Activated CD4-positive, CD25-positive, alpha-beta regulatory T cell treated with anti-CD3 and anti-CD28 coated beads, Interleukin-2, amount 50 U/mL, for 16 hours (primary cell): ENCODE data around the gene CGB3.
"Not testable (repeated sequence)": the region's sequence is repeated elsewhere in the genome, so short reads cannot be mapped to it uniquely, and the experiment has no call there.

Experiments
- DNase-seq: peaks from one replicate; pipeline ENCODE4 v3.0.0-alpha.2; 2020; ENCODE audit warnings: low read depth, low spot score

Gene CGB3

GRCh38 chr19:49024233-49024632, at the start of gene CGB3:
TSS of gene CGB3 (minus strand) at chr19:49024333. CDS start at chr19:49023971, 362 bp downstream.
- not testable (repeated sequence) for DNase-seq

DNA sequence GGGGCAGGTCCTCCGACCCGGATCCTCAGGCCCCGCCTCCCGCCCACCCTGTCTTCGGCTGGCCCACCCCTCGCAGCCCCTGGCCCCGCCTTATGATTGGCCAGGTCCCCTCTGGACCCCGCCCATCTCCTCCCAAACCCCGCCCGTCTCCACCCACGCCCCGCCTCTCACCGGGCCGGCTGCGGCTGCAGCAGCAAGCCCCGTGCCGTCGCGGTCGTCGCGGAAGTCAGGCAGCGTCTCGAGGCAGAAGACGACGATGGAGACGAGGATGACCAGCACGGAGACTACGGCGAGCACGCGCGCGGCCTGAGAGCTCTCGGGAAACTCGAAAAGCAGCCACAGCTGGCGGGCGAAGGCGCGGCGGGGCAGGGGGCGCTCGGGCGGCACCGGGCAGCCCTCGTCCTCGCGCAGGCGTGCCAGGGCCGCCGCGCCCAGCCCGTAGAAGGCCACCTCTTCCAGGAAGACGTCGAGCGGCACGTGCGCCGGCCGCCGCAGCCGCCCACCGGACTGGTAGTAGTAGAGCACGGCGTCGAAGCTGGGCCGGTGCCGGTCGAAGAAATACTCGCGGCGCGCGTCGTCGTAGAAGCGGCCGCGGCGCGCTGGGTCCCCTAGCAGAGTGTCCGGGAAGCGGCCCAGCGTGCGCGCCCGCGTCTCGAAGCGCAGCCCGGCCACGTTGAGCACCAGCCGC, 47.9 kb upstream of the CGB3 start:
- DNase-seq, result no peak

GRCh38 chr19:49070416-49070815, 46.3 kb upstream of the CGB3 start:
- no peak for DNase-seq

DNA sequence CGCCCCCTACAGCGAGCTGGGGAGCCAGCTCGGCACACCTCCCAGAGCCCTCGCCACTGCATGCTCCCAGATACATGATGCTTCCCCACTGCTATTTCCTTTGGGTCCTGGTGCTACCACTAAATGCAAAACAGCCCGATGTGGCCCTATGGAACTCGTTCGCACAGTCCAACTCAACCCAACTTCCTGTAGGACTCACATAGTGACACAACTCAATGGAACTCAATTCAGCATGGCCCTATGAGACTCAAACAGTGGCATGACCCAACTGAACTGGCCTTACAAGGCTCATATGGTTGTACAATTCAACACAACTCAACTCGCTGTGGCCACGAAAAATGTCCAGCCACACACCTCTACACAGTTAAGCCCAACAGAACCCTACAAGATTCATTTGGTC, 44.9 kb upstream of the CGB3 start:
- no peak for DNase-seq

DNA sequence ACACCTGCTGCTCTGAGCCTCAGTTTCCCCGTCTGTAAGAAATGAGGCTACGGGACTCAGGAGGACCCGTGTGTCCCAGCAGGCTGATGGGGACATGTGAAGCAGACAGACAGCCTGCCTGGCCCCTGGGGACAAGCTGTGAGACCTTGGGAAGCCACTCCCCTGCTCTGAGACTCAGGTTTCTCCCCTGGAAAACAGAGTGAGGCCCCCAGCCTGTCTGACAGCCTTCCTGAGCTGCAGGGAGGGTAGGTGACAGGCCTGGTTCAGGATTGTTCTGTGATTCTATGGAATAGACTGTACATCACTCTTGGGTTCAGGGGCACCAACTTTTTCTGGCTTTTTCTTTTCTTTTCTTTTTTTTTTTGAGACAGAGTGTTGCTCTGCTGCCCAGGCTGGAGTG, 43.4 kb upstream of the CGB3 start:
- no peak for DNase-seq

DNA sequence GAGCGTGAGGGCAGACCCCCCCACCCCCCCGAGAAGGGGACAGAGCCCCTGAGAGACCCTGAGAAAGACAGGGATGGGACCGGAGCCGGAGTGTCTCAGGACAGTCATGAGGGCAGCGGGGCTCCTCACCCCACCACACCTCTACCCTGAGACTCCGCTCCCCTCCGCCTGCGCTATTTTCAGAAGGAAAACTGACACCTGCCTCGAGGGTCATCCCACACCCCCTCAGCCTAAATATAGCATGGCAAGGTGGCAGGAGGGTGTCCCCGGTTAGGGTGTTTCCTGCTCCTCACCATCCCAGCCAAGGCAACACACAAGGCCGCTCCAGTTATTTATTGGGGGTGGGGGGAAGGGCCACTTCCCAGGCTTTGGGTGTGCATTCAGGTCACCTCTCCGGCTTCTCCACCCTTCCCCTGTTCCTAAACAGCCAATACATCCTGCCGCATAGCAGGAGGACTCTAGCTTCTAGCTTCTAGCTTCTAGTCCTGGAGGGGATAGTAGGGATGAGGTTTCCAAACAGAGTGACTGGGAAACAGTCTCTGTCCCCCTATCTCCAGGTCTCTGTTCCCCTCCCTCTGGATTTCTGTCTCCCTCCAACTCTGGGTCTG, 41.9 kb upstream of the CGB3 start:
- DNase-seq, result no peak

GRCh38 chr19:49064768-49065611, 40.9 kb upstream of the CGB3 start, which contains the start of gene NTF4:
TSS of gene NTF4 (minus strand) at chr19:49064818. CDS start at chr19:49061997, 2,821 bp downstream.
- no peak for DNase-seq

- no peak for DNase-seq
Observed at GRCh38 chr19:49064029-49064629, 40.0 kb upstream of the CGB3 start.

- DNase-seq, result no peak
Observed at GRCh38 chr19:49061445-49061844, 37.3 kb upstream of the CGB3 start.

DNA sequence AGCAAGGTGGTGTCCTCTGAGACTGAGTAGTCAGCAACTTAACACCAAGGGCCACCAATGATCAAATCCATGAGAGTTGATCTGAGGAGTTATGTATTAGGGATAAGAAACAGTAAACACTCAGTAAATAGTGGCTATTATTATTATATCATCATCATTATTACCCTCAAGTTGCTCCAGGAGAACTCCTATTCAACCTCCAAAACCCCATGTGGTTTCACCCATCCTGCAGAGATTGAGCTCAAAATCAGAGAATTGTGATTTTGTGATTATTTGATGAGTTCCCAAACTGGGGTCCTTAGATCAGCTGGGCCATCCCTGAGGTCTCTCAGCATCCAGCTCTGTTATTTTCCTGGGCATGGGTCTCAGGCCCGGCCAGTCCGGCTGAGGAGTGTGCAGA, 36.9 kb upstream of the CGB3 start:
- DNase-seq, result no peak

DNA sequence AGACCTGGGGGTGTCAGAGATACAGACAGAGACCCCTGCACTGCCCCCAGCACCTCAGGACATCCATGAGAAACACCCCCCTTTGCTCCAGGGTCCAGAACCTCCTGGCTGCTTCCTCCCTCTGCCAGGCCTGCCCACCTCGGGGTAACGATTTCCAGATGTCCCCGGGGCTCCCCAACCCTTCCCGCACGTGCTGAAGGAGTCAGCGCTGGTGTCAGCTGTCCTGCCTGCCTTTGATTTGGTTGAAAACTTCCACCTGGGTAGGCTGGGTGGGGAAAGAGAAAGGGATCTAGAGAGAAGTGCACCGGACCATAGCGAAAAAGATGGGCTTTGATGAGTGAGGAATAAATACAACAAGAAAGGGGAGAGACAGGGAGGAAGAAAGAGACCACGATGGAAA, 34.9 kb upstream of the CGB3 start:
- DNase-seq, result no peak

DNA sequence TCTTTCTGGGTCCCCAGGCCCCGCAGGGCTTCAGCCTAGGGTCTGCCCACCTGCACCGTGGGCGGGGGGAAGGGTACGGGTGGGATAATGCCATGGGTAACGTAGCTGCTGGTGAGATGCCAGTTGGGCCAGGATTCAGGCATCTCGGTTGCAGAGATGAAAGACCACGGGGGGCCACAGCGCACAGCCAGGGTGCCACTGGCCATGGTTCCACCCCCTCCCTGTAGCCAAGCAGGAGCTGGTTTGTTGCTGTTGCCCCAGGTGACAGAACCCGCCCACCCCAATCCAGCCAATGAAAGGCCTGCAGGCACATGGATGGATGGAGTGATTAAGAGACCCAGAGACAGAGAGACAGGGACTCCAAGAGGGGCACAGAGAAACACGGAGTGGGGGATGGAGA, 34.4 kb upstream of the CGB3 start:
- DNase-seq, result no peak

DNA sequence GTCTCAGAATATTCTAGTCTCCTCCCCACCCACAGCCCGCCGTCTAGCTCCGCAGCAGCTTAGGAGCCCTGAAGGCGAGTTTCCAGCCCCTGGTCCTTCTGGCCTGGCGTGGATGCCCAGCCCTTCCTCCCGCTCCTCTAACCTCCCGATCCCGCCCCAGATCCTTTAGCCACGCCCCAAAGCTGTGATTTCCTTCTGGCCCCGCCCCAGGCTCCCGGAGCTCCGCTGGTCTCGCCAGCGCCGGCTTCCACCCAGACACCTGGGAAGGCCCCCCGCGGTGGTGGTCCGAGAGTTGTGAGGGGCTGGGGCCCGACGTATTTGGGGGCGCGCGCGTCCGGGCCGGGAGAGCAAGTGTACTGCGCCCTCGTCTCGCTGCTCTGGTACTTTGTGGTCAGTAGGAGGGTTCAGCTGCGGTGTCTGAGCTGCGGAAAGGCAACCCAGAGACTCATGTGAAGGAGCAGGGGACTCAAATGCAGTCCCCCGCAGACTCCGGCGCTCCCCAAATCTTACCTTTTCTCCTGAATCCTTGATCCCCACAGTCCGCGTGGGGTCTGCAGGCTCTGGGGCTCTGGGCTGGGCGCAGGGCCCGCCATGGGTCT, 33.6 kb upstream of the CGB3 start, which contains the start of gene CGB7:
Gene CGB7, minus strand, starts transcription at position 114 of the 599 bp plus-strand sequence. CDS start 2,374 bp downstream, outside the sequence.
- DNase-seq, result no peak

DNA sequence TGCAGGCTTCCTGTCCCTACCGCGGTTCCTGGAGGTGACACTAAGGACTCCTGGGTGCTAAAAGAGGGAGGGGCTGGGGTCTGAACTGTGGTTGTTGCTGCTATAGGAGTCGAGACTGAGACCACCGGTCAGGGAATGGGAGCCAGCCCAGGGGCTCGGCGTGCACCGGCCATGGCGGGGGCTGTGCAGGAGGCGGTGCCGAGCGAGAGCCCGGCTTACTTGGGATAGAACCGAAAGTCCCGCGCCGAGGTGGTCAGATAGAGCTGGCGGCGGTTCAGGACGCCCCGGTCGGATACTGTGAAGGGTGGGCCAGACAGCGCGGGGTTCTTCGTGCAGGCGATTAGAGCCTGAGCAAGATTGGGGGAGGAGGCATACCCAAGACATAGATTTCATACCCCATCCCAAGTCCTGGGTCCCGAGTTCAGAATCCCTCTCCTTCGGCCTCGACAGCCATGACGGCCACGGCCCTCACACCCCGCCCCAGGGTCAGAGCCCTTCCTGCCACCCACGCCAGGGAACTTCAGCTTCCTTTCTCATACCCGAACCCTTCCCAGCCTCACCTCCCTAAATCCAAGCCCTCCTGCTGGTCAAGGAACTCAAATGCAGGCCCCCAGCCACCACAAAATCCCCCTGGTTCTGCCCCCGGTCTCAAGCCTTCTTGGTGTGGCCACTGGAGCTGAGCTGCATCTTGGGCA, 32.9 kb upstream of the CGB3 start:
- DNase-seq, result not testable (repeated sequence)

DNA sequence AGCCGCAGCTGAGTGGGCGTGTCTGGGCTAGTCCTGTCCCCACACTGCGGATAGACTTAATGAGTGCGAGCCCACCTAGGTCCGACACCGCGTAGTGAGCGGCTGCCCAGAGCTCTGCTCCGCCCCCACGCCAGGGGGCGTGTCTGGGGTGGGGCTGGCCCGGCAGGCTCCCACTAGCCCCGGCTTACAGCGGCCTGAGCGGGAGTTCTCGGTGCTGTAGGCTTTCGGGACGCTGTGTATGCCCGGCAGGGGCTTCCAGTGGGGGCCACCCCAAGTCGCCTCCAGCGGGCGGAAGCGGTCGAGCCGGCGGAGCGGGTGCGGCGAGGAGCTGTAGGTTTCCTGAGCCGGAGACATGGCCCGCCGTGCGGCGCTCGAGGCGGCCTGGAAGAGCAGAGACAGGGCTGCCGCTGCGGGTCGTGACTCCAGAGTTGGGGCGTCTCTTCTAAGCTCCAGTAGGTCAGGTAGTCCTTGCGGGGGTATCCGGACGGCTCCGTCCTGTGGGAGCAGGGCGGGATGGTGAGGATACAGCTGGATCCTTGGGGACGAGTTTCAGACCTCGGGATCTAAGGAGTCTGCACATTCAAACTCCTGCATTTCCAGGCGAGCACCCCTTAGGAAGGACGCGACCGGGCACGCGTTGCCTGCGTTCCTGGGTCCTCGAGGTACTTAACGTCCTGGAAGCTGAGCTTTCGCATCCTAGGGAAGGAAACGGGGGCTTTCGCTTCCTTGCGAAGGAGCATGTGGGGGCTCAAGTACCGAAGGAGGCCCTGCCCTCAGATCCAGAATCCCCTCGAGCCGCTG, 32.2 kb upstream of the CGB3 start:
- DNase-seq, result no peak

DNA sequence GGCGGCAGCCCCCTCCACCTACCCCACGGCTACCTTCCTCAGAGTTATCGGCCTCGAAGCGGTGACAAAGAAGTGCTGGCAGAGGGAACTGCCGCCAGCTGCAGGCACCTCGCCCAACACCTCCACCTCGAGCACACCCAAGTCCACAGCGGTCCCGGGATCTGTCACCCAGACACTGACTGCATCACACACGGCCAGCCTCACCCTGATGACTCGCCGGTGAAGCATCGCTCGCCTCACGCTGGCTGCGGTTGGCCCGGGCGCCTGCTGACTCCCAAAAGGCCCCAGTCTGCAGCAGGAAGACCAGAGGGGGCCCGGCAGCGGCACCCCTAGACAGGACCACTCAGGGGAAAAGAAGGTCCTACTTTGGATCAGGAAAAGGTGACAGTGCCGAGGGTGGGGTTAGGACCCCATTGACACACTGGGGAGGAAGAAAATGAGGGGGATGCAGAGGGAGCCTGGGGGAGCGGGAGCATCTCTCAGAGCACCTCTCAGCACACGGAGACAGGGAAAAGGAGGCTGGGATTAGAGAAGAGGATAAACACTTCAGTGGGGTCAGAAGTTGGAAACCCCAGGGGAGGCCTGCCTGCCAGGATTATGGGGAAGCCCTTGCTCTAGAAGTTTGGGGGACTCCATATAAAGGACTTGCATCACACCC, 26.4 kb upstream of the CGB3 start:
- DNase-seq, result not testable (repeated sequence)

DNA sequence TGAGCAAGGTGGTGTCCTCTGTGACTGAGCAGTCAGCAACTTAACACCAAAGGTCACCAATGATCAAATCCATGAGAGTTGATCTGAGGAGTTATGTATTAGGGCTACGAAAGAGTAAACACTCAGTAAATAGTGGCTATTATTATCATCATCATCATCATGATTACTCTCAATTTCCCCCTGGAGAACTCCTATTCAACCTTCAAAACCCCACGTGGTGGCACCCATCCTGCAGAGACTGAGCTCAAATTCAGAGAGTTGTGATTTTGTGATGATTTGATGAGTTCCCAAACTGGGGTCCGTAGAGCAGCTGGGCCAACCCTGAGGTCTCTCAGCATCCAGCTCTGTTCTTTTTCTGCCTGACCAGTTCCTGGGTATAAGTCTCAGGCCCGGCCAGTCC, 25.7 kb upstream of the CGB3 start:
- DNase-seq, result not testable (repeated sequence)

DNA sequence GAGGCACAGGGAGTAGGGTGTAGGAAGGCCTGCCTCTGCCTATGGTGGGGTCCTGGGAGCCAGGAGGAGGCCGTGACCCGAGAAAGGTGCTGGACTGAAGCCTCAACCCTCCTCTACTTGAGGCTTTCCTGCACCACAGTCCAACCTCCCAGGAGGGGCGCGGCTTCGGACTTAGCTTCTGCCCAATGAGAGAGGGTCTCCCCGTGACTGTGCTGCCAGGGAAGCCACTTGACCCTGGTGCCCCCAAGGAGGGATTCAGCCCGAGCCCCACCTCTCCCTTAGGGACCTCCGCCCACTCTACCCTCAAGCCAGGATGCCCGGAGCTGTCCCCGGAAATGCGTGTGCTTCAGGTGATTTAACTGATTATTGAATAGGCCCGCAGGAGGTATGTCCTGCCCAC, 24.9 kb upstream of the CGB3 start, which contains the start of gene CGB8:
Gene CGB8, minus strand, starts transcription at position 101 of the 400 bp plus-strand sequence. CDS start 372 bp downstream, outside the sequence.
- DNase-seq, result not testable (repeated sequence)

DNA sequence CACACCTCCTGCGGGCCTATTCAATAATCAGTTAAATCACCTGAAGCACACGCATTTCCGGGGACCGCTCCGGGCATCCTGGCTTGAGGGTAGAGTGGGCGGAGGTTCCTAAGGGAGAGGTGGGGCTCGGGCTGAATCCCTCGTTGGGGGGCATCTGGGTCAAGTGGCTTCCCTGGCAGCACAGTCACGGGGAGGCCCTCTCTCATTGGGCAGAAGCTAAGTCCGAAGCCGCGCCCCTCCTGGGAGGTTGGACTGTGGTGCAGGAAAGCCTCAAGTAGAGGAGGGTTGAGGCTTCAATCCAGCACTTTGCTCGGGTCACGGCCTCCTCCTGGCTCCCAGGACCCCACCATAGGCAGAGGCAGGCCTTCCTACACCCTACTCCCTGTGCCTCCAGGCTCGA, 19.4 kb upstream of the CGB3 start, which contains the start of gene CGB5:
Gene CGB5, plus strand, starts transcription at position 301 of the 400 bp plus-strand sequence. CDS start 362 bp downstream, outside the sequence.
- DNase-seq, result not testable (repeated sequence)
